HT-29 (cell line): ENCODE measurements around the gene SP110. TPM values are rescaled to one million over a fixed set of nuclear protein-coding genes. Genes with fewer than 3 reads are reported as not detected.

ENCODE experiments used
- DNase-seq: peaks from one replicate; pipeline ENCODE4 v3.0.0-alpha.2; 2015; ENCODE audit warnings: low spot score
- total RNA-seq: library from RNA; depleted of rRNA; stranded (reverse); fragments of >200 nt; shearing (Covaris generic); gene quantifications from 2 replicates; pipeline ENCODE4 v1.2.3, GENCODE V29; 2014; rRNA removed

SP110 gene
- 10.0 and 11.9 TPM in 2 replicates for total RNA-seq

- peak; percentile 83 for DNase-seq
Observed at GRCh38 chr2:230219419-230220331, at the start of gene SP110. SP110 (minus strand) TSS chr2:230219984; CDS start chr2:230216927, 3,057 bp downstream.

- no peak for DNase-seq
Observed at GRCh38 chr2:230268606-230269243, 48.9 kb upstream of the SP110 start.

GRCh38 chr2:230267556-230267955 lies 47.8 kb upstream of the SP110 start:
- DNase-seq, result no peak

DNA sequence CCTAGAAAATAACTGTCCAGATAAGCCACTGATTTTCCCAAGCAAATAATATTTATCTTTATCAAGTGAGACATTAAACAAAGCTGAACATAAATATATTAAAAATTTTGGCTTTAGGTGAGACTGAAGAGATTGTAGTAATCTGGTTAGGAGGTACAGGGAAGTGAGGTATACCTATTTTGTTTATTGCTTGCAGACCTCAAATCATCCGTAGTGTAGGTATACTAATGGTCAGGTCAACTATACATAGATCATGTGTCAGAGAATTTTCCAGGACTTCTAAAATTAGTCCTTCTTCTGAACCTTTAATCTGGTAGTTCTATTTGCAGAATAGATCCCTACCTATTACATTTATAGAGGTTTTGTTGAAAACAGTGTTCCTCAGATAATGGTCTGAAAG lies 47.3 kb upstream of the SP110 start:
- DNase-seq, result no peak

DNA sequence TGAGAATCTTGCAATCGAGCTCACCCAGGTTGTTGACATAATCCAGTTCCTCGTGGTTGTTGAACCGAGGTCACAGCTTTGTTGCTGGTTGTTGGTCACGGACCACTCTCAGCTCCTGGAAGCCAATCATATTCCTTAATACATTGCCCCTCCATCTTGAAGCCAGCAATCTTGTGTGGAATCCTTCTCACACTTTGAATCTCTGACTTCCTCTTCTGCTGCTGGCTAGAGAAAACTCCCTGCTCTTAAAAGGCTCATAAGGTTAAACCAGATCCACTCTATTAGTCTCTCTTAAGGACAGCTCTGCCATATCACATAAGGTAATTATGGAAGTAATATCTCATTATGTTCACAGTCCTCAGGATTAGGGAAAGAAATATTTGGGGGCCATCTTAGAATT lies 46.9 kb upstream of the SP110 start:
- no peak for DNase-seq

GRCh38 chr2:230264945-230265344 lies 45.2 kb upstream of the SP110 start:
- peak; percentile 2 for DNase-seq

GRCh38 chr2:230262246-230262645 lies 42.5 kb upstream of the SP110 start:
- DNase-seq, result no peak

- DNase-seq, result no peak
Observed at GRCh38 chr2:230258483-230258882, 38.7 kb upstream of the SP110 start.

- no peak for DNase-seq
Observed at GRCh38 chr2:230256733-230257332, 37.0 kb upstream of the SP110 start.

DNA sequence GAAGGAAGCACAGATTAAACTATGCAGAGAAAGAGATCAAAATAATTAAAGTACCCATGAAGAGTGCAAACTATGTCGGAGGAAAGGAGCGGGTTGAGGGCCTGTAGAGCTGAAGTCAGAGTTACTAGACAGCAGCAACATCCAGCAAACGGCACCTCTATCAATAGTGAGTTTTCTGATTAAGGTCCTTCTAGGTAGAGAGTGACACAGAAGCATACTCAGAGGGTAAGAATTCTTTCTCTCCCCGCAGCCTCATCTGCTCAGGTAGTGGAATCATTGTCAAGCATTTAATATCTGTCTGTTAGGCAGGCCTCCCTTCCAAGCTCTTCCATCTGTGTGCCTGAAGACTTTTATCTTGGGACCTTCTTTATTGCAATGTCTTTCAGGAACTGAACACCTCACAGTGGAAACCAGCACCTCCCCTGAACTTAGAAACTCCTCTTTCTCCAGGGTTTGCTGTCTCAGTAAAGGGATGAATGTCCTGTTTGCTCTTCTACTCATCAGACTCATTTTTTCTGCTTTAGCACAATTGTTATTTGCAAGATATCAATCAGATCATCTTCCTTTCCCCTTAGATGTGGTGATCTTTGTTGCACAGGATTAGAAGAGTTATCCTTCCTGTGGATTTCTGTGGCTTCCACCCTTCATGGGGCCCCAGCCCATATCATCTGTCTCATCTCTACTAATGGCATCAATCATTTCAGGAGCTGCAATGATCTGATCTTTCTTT lies 34.5 kb upstream of the SP110 start:
- DNase-seq, result no peak

- no peak for DNase-seq
Observed at GRCh38 chr2:230250231-230250630, 30.4 kb upstream of the SP110 start.

GRCh38 chr2:230246206-230246605 lies 26.4 kb upstream of the SP110 start:
- DNase-seq, result no peak

- no peak for DNase-seq
Observed at GRCh38 chr2:230244211-230244610, 24.4 kb upstream of the SP110 start.

DNA sequence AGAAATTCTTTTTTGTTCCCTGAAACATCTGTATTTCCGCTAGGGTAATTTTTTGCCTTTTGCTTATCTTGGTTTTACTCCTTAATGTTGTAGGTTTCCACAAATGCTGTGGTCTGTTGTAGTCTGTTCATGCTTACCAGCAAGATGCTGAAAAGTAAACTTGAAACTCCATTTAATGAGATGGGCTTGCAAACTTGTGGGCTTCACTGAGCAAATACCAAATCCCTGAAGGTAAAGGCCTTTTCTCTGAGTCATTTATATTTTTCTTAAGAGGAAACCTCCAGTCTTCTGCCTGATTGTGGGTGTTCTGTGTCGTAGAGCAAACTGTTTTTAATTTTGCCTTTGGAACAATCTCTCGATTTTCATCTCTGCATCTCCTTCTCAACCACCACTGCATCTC lies 15.1 kb upstream of the SP110 start:
- no peak for DNase-seq

- no peak for DNase-seq
Observed at GRCh38 chr2:230234122-230234722, 14.4 kb upstream of the SP110 start.

DNA sequence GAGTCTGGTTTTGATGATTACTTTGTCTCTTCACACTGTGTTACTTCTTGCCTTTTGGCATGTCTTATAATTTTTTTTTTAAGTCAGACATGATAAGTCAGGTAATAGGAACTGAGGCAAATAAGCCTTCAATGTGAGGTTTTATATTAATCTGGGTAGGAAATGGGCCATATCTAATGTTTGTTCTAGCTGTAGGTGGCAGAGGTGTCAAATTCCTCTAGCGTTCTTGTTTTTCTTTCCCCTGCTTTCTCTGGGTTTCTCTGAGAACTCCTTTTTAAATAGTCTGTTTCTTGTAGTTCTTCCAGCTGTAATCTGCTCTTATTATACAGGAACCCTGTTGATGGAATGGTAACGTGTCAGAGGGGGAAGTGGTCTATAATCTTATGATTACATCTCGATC lies 11.5 kb upstream of the SP110 start:
- no peak for DNase-seq

GRCh38 chr2:230230496-230231200 lies 10.9 kb upstream of the SP110 start:
- DNase-seq, result no peak

DNA sequence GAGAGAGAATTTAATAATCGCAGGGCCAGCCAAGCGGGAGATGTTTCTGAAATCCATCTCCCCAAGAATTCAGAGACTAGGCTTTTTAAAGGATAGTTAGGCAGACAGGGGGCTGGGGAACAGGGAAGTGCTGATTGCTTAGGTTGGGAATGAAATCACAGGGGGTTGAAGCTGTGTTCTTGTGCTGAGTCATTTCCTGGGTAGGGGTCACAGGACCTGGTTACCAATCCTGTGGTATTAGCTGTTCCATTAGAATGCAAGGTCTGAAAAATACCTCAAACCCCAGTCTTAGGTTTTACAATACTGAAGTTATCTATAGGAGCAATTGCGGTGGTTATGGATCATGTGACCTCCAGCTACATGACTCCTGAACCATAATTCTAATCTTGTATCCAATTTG lies 10.3 kb upstream of the SP110 start:
- no peak for DNase-seq

DNA sequence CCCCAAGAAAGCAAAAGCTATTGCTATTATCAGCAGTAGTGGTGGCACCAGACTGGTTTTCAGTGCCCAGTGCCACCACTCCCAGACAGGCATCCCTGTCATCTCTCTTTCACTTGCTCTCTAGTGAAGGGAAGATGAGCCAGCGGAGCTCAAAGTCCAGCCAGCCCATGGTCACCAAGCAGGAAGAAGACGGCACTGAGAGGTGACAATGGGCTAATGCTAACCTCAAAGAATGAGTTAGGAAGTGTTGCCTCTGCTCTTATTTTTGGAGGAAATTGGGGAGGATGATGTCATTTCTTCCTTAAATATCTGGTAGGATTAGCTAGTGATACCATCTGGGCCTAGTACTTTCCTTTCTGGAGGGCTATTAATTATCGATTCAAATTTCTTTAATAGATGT lies 7.4 kb upstream of the SP110 start:
- DNase-seq, result no peak

GRCh38 chr2:230226051-230226551 lies 6.3 kb upstream of the SP110 start:
- no peak for DNase-seq

GRCh38 chr2:230225486-230225885 lies 5.7 kb upstream of the SP110 start, which contains the start of gene SP140:
SP140 (plus strand) TSS chr2:230225736; CDS start chr2:230225845, 109 bp downstream.
- DNase-seq, result no peak
